H1 (cell line): Measurements from ENCODE around the gene RNF151.

ENCODE experiments used
- CBX8 ChIP-seq: fragments of 300-800, 300-1000 bp; sonication (generic); IDR thresholded peaks from 2 replicates; pipeline ENCODE4 v1.7.1; 2016; ENCODE audit warnings: low read depth, low read length, borderline replicate concordance
- MAX ChIP-seq: IDR thresholded peaks from 2 replicates; pipeline ENCODE4 v1.6.1; 2012; ENCODE audit warnings: inconsistent platforms
- POLR2A ChIP-seq, 2 experiments: IDR thresholded peaks; 1 replicate in 1 of 2; 2 replicates in 1 of 2; pipeline ENCODE4 v1.6.1; 2011; ENCODE audit warnings: low read depth in 2 of 2, low read length in 2 of 2, mild to moderate bottlenecking in 2 of 2; ENCODE audit errors: control extremely low read depth in 1 of 2
- POLR2AphosphoS5 ChIP-seq: IDR thresholded peaks from 2 replicates; pipeline ENCODE4 v1.6.1; 2011; ENCODE audit warnings: low read depth, low read length
- SIN3A ChIP-seq, 2 experiments: IDR thresholded peaks in 1 of 2; conservative IDR thresholded peaks in 1 of 2; 2 replicates each; pipeline ENCODE4 v1.6.1; 2011 to 2012; ENCODE audit warnings: low read length in 2 of 2, improper control_type of control experiment in 1 of 2, low read depth in 1 of 2, mild to moderate bottlenecking in 1 of 2
- TF ChIP-seq, protein P1 (sequence below), 3 experiments: IDR thresholded peaks; 1 replicate in 2 of 3; 2 replicates in 1 of 3; pipeline versions ENCODE4 v1.5.1 to v1.6.1; 2011; ENCODE audit warnings: low read length in 3 of 3, mild to moderate bottlenecking in 3 of 3, inconsistent platforms in 2 of 3, low read depth in 1 of 3, moderate library complexity in 1 of 3; ENCODE audit not compliant: insufficient read depth in 1 of 3; ENCODE audit errors: control extremely low read depth in 1 of 3
- TF ChIP-seq, protein P2 (sequence below): IDR thresholded peaks from 2 replicates; pipeline ENCODE4 v1.6.1; 2011; ENCODE audit warnings: low read length, improper control_type of control experiment

GRCh38 chr16:1999866-2000514 lies 33.3 kb downstream of the RNF151 start:
- TF ChIP-seq POLR2AphosphoS5 (no peak), POLR2A (IDR thresholded peaks at IDR 0.05; ENCODE audit: control extremely low read depth in 1 of 2, low read depth in 2 of 2, low read length in 2 of 2) (no peak), CBX8 (no peak), MAX (no peak), SIN3A (conservative IDR thresholded peaks at IDR 0.05 in 1 of 2, IDR thresholded peaks at IDR 0.05 in 1 of 2; ENCODE audit: low read depth in 1 of 2, low read length in 2 of 2) (no peak)
- TF ChIP-seq, protein P1, sequence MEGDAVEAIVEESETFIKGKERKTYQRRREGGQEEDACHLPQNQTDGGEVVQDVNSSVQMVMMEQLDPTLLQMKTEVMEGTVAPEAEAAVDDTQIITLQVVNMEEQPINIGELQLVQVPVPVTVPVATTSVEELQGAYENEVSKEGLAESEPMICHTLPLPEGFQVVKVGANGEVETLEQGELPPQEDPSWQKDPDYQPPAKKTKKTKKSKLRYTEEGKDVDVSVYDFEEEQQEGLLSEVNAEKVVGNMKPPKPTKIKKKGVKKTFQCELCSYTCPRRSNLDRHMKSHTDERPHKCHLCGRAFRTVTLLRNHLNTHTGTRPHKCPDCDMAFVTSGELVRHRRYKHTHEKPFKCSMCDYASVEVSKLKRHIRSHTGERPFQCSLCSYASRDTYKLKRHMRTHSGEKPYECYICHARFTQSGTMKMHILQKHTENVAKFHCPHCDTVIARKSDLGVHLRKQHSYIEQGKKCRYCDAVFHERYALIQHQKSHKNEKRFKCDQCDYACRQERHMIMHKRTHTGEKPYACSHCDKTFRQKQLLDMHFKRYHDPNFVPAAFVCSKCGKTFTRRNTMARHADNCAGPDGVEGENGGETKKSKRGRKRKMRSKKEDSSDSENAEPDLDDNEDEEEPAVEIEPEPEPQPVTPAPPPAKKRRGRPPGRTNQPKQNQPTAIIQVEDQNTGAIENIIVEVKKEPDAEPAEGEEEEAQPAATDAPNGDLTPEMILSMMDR (IDR thresholded peaks at IDR 0.05; ENCODE audit: control extremely low read depth in 1 of 3, insufficient read depth in 1 of 3, low read depth in 1 of 3, low read length in 3 of 3): no peak
- TF ChIP-seq, protein P2, sequence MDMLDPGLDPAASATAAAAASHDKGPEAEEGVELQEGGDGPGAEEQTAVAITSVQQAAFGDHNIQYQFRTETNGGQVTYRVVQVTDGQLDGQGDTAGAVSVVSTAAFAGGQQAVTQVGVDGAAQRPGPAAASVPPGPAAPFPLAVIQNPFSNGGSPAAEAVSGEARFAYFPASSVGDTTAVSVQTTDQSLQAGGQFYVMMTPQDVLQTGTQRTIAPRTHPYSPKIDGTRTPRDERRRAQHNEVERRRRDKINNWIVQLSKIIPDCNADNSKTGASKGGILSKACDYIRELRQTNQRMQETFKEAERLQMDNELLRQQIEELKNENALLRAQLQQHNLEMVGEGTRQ: no peak
